ENCODE results near the gene TCF12. TPM values are rescaled to one million over a fixed set of nuclear protein-coding genes. Genes with fewer than 3 reads are reported as not detected.

The TCF12 gene
- total RNA-seq, 2 donors from 2014 or later = 71.5 to 77.0 TPM

DNA sequence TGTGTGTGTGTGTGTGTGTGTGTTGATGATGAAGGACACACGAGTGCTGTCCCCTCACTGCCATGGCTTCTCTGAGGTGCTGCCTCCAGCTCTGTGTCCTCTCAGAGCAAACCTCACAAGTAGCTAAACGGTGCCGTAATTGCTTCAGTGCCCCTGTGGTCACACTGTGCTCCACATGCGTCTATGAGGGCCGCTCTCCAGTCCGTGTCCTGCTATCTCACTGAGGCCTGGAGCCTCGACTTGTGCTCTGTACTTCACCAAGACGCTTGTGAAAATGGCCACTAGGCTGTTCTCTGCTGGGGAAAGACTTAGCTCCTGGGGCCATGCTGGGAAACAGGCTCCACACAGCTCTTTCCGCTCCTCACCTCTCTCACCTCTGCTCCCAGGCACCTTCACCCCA lies 392.4 kb downstream of the TCF12 start:
- no peak for DNase-seq
- H3K4me1 Mint-ChIP-seq = peaks cover 7% of the 10 kb centered on the region
- H3K27me3 Mint-ChIP-seq = peaks cover 23% of the 10 kb centered on the region
- H3K36me3 Mint-ChIP-seq (ENCODE audit: low read depth) = peaks cover 1% of the 10 kb centered on the region
- ATAC-seq = no peak
- H3K9me3 ChIP-seq (ENCODE audit: control insufficient read depth, low read length, poor library complexity, severe bottlenecking) = no peaks in the 10 kb centered on the region
- no peak overlapping the region for H3K4me3 Mint-ChIP-seq
- H3K27ac Mint-ChIP-seq = no peak overlapping the region

DNA sequence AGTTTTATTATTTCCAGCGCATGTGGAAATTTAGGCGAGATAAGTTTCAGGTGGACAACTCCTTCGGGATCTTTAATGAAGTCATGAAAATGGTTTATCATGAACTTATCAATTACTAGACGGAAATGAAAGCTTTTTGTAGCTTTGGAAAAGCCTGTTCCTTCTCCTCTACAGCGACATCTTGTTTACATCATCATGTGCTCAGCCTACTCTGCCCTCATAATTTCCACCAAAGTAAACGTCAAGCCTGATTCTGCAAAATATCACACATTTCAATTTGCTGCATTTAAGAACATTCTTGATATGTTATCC lies 393.5 kb downstream of the TCF12 start:
- ATAC-seq (no peak), DNase-seq (no peak)
- peaks cover 2% of the 10 kb centered on the region for H3K4me1 Mint-ChIP-seq
- H3K27me3 Mint-ChIP-seq = peaks cover 19% of the 10 kb centered on the region
- H3K4me3 Mint-ChIP-seq = no peak overlapping the region
- no peaks in the 10 kb centered on the region for H3K9me3 ChIP-seq (ENCODE audit: control insufficient read depth, low read length, poor library complexity, severe bottlenecking)
- H3K36me3 Mint-ChIP-seq (ENCODE audit: low read depth) = no peaks in the 10 kb centered on the region
- H3K27ac Mint-ChIP-seq = no peak overlapping the region

DNA sequence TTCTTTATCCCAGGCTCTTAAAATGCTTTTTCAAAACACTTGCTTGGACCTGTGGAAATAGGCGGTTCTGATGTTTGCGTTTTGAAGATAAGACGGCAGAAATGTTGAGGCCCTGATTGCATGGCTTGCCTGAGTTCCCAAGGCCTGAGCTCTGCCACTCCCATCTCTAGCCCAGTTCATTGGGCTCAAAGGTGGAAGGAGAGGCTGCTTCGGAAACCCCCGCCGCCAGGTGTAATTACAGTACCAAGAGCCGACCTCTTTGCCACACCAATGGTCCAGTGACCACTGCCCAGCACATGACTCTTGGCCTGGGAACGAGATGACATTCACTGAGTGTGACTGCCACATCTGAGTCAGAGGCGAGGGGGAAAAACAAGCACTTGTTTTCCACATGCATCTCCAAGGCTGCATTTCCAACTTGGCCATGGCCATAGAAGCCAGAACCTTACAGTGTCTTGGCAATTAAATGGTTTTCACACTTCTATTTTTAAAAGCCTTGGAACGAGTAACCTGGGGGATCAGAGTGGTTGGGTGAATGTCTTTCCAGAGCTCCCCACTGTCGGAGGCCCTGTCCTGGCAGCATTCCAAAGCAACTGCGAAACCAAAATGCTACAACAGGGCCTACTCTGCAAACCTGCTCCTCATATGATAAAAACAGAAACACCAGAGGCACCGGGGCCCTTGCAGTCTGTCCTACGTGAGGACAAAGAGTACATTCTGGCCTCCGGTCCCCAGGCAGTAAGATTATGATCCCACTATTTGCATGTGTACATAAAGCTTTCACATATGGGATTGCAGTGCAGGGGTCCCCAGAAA lies 394.1 kb downstream of the TCF12 start:
- ATAC-seq = no peak
- H3K36me3 Mint-ChIP-seq (ENCODE audit: low read depth) = no peaks in the 10 kb centered on the region
- H3K27me3 Mint-ChIP-seq = peaks cover 19% of the 10 kb centered on the region
- no peaks in the 10 kb centered on the region for H3K9me3 ChIP-seq (ENCODE audit: control insufficient read depth, low read length, poor library complexity, severe bottlenecking)
- no peak for DNase-seq
- no peak overlapping the region for H3K27ac Mint-ChIP-seq
- no peak overlapping the region for H3K4me3 Mint-ChIP-seq
- H3K4me1 Mint-ChIP-seq = no peaks in the 10 kb centered on the region

DNA sequence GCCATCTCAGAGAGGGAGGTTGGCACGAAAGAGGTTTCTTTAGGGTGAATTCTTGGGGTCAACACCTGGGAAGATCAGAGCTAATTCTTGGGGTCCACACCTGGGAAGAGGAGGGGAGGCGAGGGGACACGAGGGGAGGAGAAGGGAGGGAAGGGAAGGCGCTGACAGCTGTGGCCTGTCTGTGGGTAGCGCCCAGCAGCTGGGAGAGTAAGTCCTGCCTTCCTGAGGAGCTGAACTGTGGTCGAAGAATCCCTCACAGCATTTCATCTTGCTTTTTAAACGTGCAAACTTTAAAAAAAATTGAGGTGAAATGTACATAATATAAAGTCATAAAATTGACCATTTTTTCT lies 394.7 kb downstream of the TCF12 start:
- ATAC-seq (no peak), DNase-seq (no peak)
- Mint-ChIP-seq H3K4me1 (no peaks in the 10 kb centered on the region), H3K27ac (no peak overlapping the region), H3K27me3 (peaks cover 19% of the 10 kb centered on the region), H3K4me3 (no peak overlapping the region), H3K36me3 (ENCODE audit: low read depth) (no peaks in the 10 kb centered on the region)
- no peaks in the 10 kb centered on the region for H3K9me3 ChIP-seq (ENCODE audit: control insufficient read depth, low read length, poor library complexity, severe bottlenecking)

DNA sequence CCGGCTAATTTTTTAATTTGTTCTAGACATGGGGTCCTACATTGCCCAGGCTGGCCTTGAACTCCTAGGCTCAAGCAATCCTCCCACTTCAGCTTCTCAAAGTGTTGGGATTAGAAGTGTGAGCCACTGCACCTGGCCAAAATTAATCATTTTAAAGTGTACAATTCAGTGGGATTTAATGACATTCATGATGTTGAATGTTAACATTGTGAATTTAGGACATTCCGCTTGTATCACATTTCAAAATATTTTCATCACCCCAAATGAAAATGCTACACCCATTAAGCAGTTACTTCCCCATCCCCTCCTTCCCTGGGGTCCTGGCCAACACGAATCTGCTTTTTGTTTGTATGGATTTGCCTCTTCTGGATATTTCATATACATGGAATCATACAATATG lies 395.8 kb downstream of the TCF12 start:
- Mint-ChIP-seq H3K4me1 (no peaks in the 10 kb centered on the region), H3K4me3 (no peak overlapping the region), H3K27me3 (peaks cover 19% of the 10 kb centered on the region), H3K27ac (no peak overlapping the region), H3K36me3 (ENCODE audit: low read depth) (no peaks in the 10 kb centered on the region)
- DNase-seq (no peak), ATAC-seq (no peak)
- H3K9me3 ChIP-seq (ENCODE audit: control insufficient read depth, low read length, poor library complexity, severe bottlenecking) = no peaks in the 10 kb centered on the region

DNA sequence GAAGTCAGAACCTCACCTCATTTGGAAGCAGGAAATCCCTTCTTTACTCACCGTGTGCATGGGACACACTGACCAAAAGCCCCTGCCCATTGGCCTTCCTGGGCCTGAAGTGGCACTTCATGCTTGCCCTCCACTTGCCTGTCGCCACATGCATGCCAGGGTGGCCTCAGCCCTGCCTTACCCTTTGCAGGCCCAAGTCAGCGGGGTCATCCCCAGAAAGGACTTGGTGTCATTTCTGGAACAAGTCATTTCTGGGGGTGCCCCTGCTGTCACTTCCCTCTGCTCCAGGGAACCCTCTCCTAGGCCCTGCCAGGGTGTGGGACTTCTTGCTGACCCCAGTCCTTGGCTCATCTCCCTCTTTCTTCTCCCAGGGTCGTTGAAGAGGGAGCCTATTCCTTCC lies 398.0 kb downstream of the TCF12 start:
- no peaks in the 10 kb centered on the region for H3K9me3 ChIP-seq (ENCODE audit: control insufficient read depth, low read length, poor library complexity, severe bottlenecking)
- no peaks in the 10 kb centered on the region for H3K4me1 Mint-ChIP-seq
- no peak for ATAC-seq
- no peaks in the 10 kb centered on the region for H3K36me3 Mint-ChIP-seq (ENCODE audit: low read depth)
- DNase-seq = no peak
- H3K27ac Mint-ChIP-seq = no peak overlapping the region
- peaks cover 18% of the 10 kb centered on the region for H3K27me3 Mint-ChIP-seq
- H3K4me3 Mint-ChIP-seq = no peak overlapping the region

DNA sequence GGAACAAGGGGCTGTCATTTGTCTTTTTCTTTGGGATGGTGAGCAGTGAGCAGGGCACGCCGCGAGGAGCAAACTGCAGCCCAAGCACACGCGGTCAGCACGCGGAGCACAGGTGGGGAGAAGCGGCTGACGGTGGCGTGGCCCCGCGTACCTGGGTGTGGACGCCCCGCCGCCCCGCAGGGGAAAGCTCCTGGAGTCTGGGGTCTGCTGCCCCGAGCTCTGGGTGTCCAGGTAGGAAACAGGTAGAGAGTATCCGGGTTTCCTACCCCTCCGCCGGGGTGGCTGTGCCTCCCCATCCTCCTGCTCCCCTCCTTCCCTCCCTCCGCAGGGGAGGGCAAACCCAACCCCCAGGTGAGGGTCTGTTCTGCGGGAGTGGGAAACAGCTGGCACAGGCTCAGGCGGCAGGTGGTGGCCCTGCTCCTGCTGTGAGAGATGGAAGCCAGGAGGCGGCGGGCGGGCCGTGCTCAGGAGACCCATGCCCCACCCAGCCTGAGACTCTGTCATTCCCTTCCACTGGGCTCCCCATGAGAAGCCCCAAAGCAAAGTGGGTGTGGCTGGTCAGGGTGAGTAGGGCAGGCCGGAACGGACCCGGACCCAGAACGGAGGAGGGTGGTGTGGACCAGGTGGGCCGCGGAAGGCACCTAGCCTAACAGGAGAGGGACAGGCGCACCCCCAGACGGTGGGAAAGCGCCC lies 400.9 kb downstream of the TCF12 start:
- Mint-ChIP-seq H3K27me3 (peaks cover 22% of the 10 kb centered on the region), H3K36me3 (ENCODE audit: low read depth) (no peaks in the 10 kb centered on the region), H3K4me3 (no peak overlapping the region), H3K27ac (no peak overlapping the region), H3K4me1 (no peaks in the 10 kb centered on the region)
- no peak for ATAC-seq
- H3K9me3 ChIP-seq (ENCODE audit: control insufficient read depth, low read length, poor library complexity, severe bottlenecking) = no peaks in the 10 kb centered on the region
- no peak for DNase-seq

DNA sequence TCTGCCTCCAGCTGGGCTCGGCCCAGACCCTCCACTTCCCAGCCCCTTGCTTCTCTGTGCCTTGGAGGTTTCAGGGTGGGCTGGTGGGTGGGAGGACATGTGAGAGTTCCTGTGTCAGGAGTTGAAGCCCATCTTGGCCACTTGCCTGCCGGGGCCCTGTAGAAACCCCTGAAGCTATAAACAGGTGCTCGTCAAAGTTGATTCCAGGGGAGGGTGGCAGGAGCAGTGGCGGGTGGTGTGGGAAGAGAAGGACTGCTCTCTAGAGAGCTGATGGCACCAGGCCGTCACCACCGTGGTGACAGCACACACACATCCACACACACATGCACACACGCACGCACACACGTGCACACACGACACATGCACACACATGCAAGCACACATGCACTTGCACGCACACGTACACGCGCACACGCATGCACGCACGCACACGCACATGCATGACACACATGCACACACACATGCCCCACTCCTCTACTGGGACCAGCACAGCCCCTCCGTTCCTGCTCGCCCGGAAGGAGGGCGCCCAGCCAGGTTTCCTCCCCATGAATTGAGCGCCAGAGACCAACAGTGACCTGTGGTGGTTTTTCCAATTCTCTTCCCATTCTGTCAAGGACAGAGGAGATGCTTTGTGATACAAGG lies 401.6 kb downstream of the TCF12 start:
- H3K36me3 Mint-ChIP-seq (ENCODE audit: low read depth) = no peaks in the 10 kb centered on the region
- peaks cover 22% of the 10 kb centered on the region for H3K27me3 Mint-ChIP-seq
- no peak overlapping the region for H3K27ac Mint-ChIP-seq
- H3K9me3 ChIP-seq (ENCODE audit: control insufficient read depth, low read length, poor library complexity, severe bottlenecking) = no peaks in the 10 kb centered on the region
- H3K4me1 Mint-ChIP-seq = peaks cover 3% of the 10 kb centered on the region
- ATAC-seq (no peak), DNase-seq (no peak)
- H3K4me3 Mint-ChIP-seq = no peak overlapping the region

DNA sequence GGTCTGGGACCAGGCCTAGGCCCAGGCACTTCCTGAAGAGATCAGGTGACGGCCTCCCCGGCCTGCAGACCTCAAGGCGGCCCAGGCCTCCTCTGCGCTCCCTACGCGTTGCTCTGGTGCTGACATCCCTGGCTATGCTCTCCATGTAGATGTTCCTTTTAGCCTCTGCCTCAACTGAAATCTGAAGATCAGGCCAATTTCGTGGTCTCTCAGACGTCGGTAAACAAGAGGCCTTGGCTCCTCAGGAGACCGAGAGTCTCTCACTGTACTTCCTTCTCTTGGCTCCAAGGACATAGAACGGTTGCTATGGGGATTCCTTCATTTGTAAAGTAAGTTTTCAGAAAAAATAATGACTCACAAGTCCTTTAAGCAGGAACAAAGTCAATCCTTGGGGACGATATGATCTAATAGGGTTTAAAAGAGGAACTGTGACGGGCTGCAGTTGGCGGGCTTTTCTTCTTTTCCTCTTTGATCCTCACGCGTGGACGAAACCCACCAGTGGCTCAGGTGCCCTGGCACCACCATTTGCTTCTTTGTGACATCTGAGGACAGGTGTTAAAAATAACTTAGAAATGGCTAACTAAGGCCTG lies 402.3 kb downstream of the TCF12 start:
- H3K4me1 Mint-ChIP-seq = peaks cover 4% of the 10 kb centered on the region
- H3K36me3 Mint-ChIP-seq (ENCODE audit: low read depth) = peaks cover under 1% of the 10 kb centered on the region
- no peak overlapping the region for H3K4me3 Mint-ChIP-seq
- H3K27me3 Mint-ChIP-seq = peaks cover 20% of the 10 kb centered on the region
- H3K9me3 ChIP-seq (ENCODE audit: control insufficient read depth, low read length, poor library complexity, severe bottlenecking) = no peaks in the 10 kb centered on the region
- no peak for DNase-seq
- H3K27ac Mint-ChIP-seq = peak overlapping the region; percentile 34
- ATAC-seq = no peak

DNA sequence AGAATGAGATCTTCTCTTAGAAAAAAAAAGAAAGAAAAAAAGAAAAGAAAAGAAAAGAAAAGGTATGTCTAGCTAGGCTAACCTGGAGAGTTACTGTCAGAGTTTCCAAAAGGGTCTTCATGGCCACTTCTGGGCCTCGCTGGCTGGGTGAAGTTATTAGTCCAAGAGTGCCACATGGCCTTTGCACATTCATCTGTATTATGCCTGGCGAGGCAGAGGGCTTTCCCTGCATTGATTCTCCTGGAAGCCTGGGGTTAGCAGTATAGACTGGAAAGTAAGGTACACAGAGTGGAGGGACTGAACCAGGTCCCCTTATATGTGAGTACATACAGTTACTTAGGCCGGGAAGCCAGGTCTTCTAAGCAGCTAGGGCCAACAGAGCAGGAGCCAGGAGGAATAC lies 403.0 kb downstream of the TCF12 start:
- Mint-ChIP-seq H3K4me3 (no peak overlapping the region), H3K36me3 (ENCODE audit: low read depth) (peaks cover 2% of the 10 kb centered on the region), H3K27ac (peak overlapping the region; percentile 34), H3K27me3 (peaks cover 22% of the 10 kb centered on the region), H3K4me1 (peaks cover 5% of the 10 kb centered on the region)
- no peak for DNase-seq
- ATAC-seq = no peak
- no peaks in the 10 kb centered on the region for H3K9me3 ChIP-seq (ENCODE audit: control insufficient read depth, low read length, poor library complexity, severe bottlenecking)

DNA sequence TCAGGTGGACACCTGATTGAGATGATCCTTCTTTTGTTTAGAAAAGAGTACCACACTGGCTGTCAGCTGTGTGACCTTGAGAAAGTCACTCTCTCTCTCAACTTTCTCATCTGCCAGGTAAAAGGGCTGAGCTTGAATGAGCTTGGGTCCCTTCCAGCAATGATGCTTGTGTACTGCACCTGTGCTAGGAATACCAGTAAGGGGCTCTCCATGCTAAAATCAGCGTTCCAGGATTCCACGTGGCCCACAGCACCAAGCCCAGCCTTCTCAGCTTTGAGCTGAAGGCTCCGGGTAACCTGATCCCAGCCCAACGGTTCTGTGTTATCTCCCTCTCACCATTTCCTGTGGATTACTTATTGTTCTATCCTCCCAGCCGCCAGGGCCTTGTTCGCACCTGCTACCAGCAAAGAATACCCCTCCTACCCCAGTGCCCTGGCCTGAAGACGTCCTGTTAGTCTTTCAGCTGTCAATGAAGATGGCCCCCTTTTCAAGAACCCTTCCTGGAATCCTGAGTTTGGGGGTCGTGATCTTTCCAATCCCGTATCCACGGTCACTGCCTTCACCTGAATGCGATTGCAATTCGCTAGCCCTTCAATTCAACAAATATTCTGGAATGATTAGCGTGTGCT lies 403.6 kb downstream of the TCF12 start:
- peaks cover 2% of the 10 kb centered on the region for H3K36me3 Mint-ChIP-seq (ENCODE audit: low read depth)
- no peaks in the 10 kb centered on the region for H3K9me3 ChIP-seq (ENCODE audit: control insufficient read depth, low read length, poor library complexity, severe bottlenecking)
- H3K27ac Mint-ChIP-seq = no peak overlapping the region
- no peak overlapping the region for H3K4me3 Mint-ChIP-seq
- no peak for DNase-seq
- ATAC-seq = no peak
- peaks cover 22% of the 10 kb centered on the region for H3K27me3 Mint-ChIP-seq
- peaks cover 5% of the 10 kb centered on the region for H3K4me1 Mint-ChIP-seq

DNA sequence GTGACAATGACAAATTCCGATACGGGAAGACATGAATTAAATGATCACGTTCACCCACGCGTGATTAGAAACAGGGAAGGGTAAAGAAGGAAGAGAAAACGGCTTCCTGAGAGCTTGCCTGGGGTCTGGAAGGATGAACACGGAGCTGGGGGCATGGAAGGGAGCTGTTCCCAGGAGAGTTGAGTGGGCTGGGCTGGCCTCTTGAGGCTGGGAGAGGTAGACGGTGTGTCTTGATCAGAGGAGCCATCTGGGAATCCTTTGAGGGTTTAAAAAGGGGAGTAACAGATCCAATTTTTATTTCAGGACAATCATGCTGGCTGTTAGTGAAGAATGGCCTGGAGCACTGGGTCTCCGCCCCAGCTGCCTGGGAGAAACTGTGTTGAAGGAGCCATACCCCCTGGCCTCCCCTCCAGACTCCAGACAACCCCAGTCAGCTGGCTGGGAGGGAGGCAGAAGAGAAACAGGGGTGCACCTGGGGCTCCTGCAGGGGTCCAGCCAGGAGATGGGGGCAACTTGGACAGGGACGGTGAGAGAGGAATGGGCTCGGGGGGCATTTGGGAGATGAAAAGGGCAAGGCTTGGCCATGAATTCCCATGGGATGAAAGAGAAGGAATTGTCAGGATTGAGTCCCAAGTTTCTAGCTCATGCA lies 404.3 kb downstream of the TCF12 start:
- Mint-ChIP-seq H3K4me1 (peaks cover 5% of the 10 kb centered on the region), H3K27me3 (peaks cover 22% of the 10 kb centered on the region), H3K36me3 (ENCODE audit: low read depth) (peaks cover 2% of the 10 kb centered on the region), H3K27ac (no peak overlapping the region), H3K4me3 (no peak overlapping the region)
- ATAC-seq = no peak
- DNase-seq = no peak
- H3K9me3 ChIP-seq (ENCODE audit: control insufficient read depth, low read length, poor library complexity, severe bottlenecking) = no peaks in the 10 kb centered on the region
